Left lung (tissue), 10 donors: ENCODE measurements around the gene TRIM14. TPM values are rescaled to one million over a fixed set of nuclear protein-coding genes. Genes with fewer than 3 reads are reported as not detected.
A peak's percentile ranks its signal among the peaks of the same experiment; 100 is the strongest.

Experiments used
- ATAC-seq: fragments of 200-7000 bp; cut with Tn5 transposase; one replicate; pipeline ENCODE4 v1.9.1; 2020; ENCODE audit warnings: moderate library complexity
- DNase-seq, 4 donors: peaks; one replicate each; pipeline ENCODE4 v3.0.0-alpha.2; 2013 to 2020
- H3K27ac ChIP-seq, 2 donors: fragments of 200-600 bp; sonication (generic) in 1 of 2; one replicate each; pipeline versions ENCODE4 v1.5.0 to v1.8.0; 2020 to 2021
- H3K27me3 ChIP-seq, 2 donors: fragments of 200-600 bp; sonication (generic) in 1 of 2; one replicate each; pipeline versions ENCODE4 v1.5.0 to v1.8.0; 2020 to 2021
- H3K36me3 ChIP-seq, 2 donors: fragments of 200-600 bp; sonication (generic) in 1 of 2; one replicate each; pipeline versions ENCODE4 v1.5.0 to v1.8.0; 2020 to 2021
- H3K4me1 ChIP-seq, 2 donors: fragments of 200-600 bp; one replicate each; pipeline ENCODE4 v1.8.0; 2021
- H3K4me3 ChIP-seq, 2 donors: fragments of 200-600 bp; sonication (generic) in 1 of 2; one replicate each; pipeline versions ENCODE4 v1.5.0 to v1.8.0; 2020 to 2021; ENCODE audit warnings: mild to moderate bottlenecking in 1 of 2
- H3K9me3 ChIP-seq, 2 donors: fragments of 200-600 bp; sonication (generic) in 1 of 2; one replicate each; pipeline versions ENCODE4 v1.5.0 to v1.8.0; 2020 to 2021
- intact Hi-C, 2 donors: fragments of 100-400 bp; cut with DNase I; formaldehyde crosslinking; loops; one replicate each; pipeline versions ENCODE4 v1.11.2 to v1.14.2; 2022
- polyA plus RNA-seq, 6 donors: library from polyadenylated mRNA; unstranded; fragments of 120-200 nt; gene quantifications; one replicate each; pipeline ENCODE4 v1.2.1, GENCODE V29; 2013; ENCODE audit not compliant: insufficient read length in 6 of 6
- total RNA-seq, 2 donors: library from RNA; stranded (reverse); fragmentation: NEBNext Ultra II Directional; extraction: Animal tissue kit (Norgen Biotek cat#: 25700); gene quantifications; one replicate each; pipeline ENCODE4 v1.2.1, GENCODE V29; 2021
- TF ChIP-seq, protein P1 (sequence below), 2 donors: fragments of 200-600 bp; sonication (generic) in 1 of 2; IDR thresholded peaks; one replicate each; pipeline versions ENCODE4 v1.5.0 to v1.8.0; 2021; ENCODE audit warnings: antibody characterized with exemption in 2 of 2
- donor health status: DM: no; HTN: yes; CAD: no.
- donor health status: DM: no; HTN: no; CAD: no.

TRIM14 gene
- total and polyA plus RNA-seq, 8 donors: 9.0 to 37.2 (median 10.4) TPM

DNA sequence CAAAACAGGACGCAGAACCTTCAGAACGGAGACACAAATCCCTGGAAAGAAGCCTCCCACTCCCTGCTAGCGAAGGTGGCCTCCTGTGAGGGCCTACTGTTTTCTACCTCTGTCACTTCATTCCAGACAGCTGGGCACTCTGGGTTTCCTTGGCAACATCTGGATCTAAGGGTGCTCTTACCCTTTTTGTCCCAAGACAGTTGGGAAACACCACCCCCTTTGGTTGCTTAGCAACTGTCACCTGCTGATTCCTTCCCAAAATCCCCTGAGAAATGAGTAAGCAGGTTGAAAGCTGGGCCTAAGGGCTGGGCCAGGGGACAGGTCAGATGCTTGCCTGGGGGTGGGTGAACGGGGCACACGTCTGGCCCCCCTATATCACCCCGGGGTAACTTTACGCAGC lies 33.1 kb downstream of the TRIM14 start:
- H3K9me3 ChIP-seq: no peaks in the 10 kb centered on the region
- no peak overlapping the region for H3K27ac ChIP-seq
- peaks cover 3 to 75% of the 10 kb centered on the region in 2 donors for H3K36me3 ChIP-seq
- intact Hi-C loops: no loop called here
- TF ChIP-seq, protein P1, sequence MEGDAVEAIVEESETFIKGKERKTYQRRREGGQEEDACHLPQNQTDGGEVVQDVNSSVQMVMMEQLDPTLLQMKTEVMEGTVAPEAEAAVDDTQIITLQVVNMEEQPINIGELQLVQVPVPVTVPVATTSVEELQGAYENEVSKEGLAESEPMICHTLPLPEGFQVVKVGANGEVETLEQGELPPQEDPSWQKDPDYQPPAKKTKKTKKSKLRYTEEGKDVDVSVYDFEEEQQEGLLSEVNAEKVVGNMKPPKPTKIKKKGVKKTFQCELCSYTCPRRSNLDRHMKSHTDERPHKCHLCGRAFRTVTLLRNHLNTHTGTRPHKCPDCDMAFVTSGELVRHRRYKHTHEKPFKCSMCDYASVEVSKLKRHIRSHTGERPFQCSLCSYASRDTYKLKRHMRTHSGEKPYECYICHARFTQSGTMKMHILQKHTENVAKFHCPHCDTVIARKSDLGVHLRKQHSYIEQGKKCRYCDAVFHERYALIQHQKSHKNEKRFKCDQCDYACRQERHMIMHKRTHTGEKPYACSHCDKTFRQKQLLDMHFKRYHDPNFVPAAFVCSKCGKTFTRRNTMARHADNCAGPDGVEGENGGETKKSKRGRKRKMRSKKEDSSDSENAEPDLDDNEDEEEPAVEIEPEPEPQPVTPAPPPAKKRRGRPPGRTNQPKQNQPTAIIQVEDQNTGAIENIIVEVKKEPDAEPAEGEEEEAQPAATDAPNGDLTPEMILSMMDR (IDR thresholded peaks at IDR 0.05): no peak
- peaks cover 0 to 28% of the 10 kb centered on the region in 2 donors for H3K4me1 ChIP-seq
- no peak overlapping the region for H3K4me3 ChIP-seq
- DNase-seq (no peak), ATAC-seq (no peak)
- no peaks in the 10 kb centered on the region for H3K27me3 ChIP-seq

DNA sequence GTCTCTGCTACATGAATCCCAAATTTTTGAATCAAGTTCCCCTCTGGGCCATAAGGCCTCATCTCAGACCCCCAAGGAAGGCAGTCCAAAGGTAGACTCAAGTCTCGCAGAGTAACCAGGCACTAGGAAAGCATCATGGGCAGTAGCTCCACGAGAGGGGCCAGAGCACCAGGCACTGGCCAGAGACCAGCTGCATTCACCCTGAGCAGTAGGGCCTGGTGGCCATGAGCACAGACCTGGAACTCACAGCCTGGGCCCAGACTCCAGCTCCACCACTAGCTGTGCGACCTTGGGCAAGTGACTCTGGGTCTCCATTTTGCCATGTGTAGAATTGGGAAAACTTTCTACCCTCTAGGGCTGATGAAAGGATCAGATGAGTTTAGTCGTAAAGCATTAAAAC lies 34.0 kb downstream of the TRIM14 start:
- Histone ChIP-seq H3K9me3 (no peaks in the 10 kb centered on the region), H3K27ac (no peak overlapping the region), H3K27me3 (no peaks in the 10 kb centered on the region), H3K4me3 (no peak overlapping the region), H3K4me1 (peaks cover 0 to 28% of the 10 kb centered on the region in 2 donors), H3K36me3 (peaks cover 3 to 77% of the 10 kb centered on the region in 2 donors)
- intact Hi-C loops: no loop called here
- TF ChIP-seq, protein P1 (IDR thresholded peaks at IDR 0.05): no peak
- DNase-seq (no peak), ATAC-seq (no peak)

DNA sequence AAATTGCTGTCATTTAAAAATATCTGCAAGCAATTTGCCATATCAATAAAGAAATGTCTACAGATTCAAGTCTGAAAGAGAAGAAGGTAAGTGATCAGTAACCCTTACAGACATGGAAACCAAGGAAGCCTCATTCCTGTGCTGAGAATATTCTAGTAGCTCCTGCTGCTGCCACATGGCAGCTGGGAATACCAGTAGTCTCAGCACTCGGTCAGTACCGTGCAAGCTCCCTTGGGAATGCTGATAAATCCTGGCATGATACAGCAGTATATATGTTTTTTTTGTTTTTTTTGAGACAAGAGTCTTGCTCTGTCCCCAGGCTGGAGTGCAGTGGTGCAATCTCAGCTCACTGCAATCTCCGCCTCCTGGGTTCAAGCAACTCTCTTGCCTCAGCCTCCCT lies 34.6 kb downstream of the TRIM14 start:
- H3K4me3 ChIP-seq: no peak overlapping the region
- no peaks in the 10 kb centered on the region for H3K9me3 ChIP-seq
- no peak for DNase-seq
- ATAC-seq: no peak
- TF ChIP-seq, protein P1 (IDR thresholded peaks at IDR 0.05): no peak
- H3K4me1 ChIP-seq: peaks cover 0 to 28% of the 10 kb centered on the region in 2 donors
- intact Hi-C loops: no loop called here
- H3K27me3 ChIP-seq: no peaks in the 10 kb centered on the region
- H3K36me3 ChIP-seq: peaks cover 3 to 83% of the 10 kb centered on the region in 2 donors
- H3K27ac ChIP-seq: no peak overlapping the region

DNA sequence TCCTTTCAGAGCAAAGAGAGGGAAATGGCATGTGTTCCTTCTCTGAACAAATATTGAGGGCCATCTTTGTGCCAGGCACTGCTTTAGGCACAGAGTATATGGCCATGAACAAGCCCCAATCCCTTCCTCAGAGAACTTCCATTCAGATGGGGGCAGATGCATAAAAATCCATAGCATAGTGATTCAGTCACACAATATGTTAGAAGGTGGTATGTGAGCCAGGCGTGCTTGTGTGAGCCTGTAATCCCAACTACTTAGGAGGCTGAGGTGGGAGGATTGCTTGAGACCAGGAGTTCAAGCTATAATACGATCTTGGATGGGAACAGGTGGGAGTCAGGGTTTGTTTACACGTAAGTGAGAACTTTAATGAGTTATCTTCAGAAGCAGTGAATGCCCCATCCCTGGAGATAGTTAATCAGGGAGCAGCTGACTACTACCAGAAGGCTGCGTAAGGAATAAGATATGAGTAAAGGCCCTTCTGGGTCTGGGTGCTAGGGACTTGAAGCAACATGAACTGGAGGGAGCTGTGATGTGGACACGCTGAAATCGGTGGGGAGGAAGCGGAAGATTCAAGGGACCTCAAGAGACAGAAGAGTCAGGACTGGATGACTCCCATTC lies 35.3 kb downstream of the TRIM14 start:
- TF ChIP-seq, protein P1 (IDR thresholded peaks at IDR 0.05): no peak
- Histone ChIP-seq H3K4me3 (no peak overlapping the region), H3K4me1 (peaks cover 0 to 28% of the 10 kb centered on the region in 2 donors), H3K27me3 (no peaks in the 10 kb centered on the region), H3K27ac (peak overlapping the region in 1 of 2 donors; percentile 20), H3K36me3 (peaks cover 3 to 90% of the 10 kb centered on the region in 2 donors), H3K9me3 (no peaks in the 10 kb centered on the region)
- no peak for ATAC-seq
- no peak for DNase-seq
- intact Hi-C loops: no loop called here

DNA sequence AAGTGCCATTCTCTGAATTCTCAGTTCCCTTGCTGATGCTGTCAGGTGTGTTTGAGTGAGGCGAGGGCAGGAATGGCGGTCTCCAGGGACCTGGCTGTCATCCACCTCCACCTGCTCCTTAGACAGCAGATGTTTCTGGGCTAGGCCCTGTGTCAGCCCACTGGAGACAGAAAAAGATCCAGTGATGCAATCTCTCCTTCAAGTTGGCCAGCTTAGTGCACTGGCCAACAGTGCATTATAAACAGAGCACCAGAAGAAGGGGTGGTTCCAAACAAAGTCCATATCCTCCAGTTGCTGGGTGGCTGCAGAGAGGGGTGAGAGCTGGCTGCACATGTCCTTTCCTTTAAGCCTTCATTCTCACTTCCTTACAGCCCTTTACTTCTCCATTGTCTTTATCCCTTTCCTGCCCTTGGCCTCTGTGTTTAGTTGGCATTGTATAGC lies 35.9 kb downstream of the TRIM14 start:
- no peaks in the 10 kb centered on the region for H3K9me3 ChIP-seq
- DNase-seq (no peak), ATAC-seq (peak; percentile 7)
- TF ChIP-seq, protein P1 (IDR thresholded peaks at IDR 0.05): no peak
- intact Hi-C loops: no loop called here
- peak overlapping the region; percentile 20 to 26 for H3K27ac ChIP-seq
- H3K4me1 ChIP-seq: peaks cover 0 to 27% of the 10 kb centered on the region in 2 donors
- H3K27me3 ChIP-seq: no peaks in the 10 kb centered on the region
- peaks cover 3 to 96% of the 10 kb centered on the region in 2 donors for H3K36me3 ChIP-seq
- H3K4me3 ChIP-seq: no peak overlapping the region
